Tibial nerve (tissue), 4 donors: Measurements from ENCODE around the gene THBS4.

ENCODE experiments used
- CTCF ChIP-seq, 5 experiments: fragments of 200-600 bp in 3 of 5; fragments of 450-650 bp in 2 of 5; sonication (generic) in 3 of 5; IDR thresholded peaks; one replicate each; pipeline ENCODE4 v1.5.1; 2016 to 2019; ENCODE audit warnings: antibody characterized with exemption in 5 of 5, mild to moderate bottlenecking in 3 of 5, moderate library complexity in 2 of 5
- EP300 ChIP-seq, 2 donors: sonication (generic); formaldehyde crosslinking; IDR thresholded peaks; one replicate each; pipeline ENCODE4 v1.6.1; 2017; ENCODE audit warnings: antibody characterized with exemption in 2 of 2, mild to moderate bottlenecking in 1 of 2
- POLR2A ChIP-seq, 2 donors: fragments of 450-650 bp; IDR thresholded peaks; one replicate each; pipeline ENCODE4 v1.6.1; 2017; ENCODE audit warnings: antibody characterized with exemption in 2 of 2, mild to moderate bottlenecking in 2 of 2, moderate library complexity in 2 of 2

GRCh38 chr5:80025069-80025468 lies 10.1 kb upstream of the THBS4 start:
- TF ChIP-seq POLR2A (IDR thresholded peaks at IDR 0.05) (no peak), CTCF (IDR thresholded peaks at IDR 0.05) (no peak), EP300 (IDR thresholded peaks at IDR 0.05) (no peak)
